ENCODE measurements around the gene RELN.

RELN gene

GRCh38 chr7:103542470-103542869 is 447.0 kb downstream of the RELN start:
- Histone ChIP-seq H3K9me3 (ENCODE audit: insufficient read depth, low read depth, low read length) (no peaks in the 10 kb centered on the region), H3K79me2 (ENCODE audit: insufficient read depth, low read length) (no peaks in the 10 kb centered on the region), H3K4me2 (ENCODE audit: low read depth, low read length, poor library complexity, severe bottlenecking) (no peak overlapping the region), H3K9me2 (replicated peaks; ENCODE audit: low read depth, low read length) (no peaks in the 10 kb centered on the region), H3K36me3 (ENCODE audit: insufficient read depth, low read length) (no peaks in the 10 kb centered on the region), H3F3A (ENCODE audit: low read depth) (no peaks in the 10 kb centered on the region), H2AFZ (ENCODE audit: low read length) (no peak overlapping the region), H4K20me1 (ENCODE audit: insufficient read depth, low read length, poor library complexity, severe bottlenecking) (no peaks in the 10 kb centered on the region), H3K4me3 (ENCODE audit: low read length, poor library complexity, severe bottlenecking) (no peak overlapping the region), H3K27me3 (ENCODE audit: insufficient read depth, low read length, poor library complexity, severe bottlenecking) (no peaks in the 10 kb centered on the region), H3K9ac (ENCODE audit: low read depth, low read length, poor library complexity, severe bottlenecking) (no peak overlapping the region), H3K4me1 (ENCODE audit: insufficient read depth, low read length, poor library complexity, severe bottlenecking) (no peaks in the 10 kb centered on the region)
- TF ChIP-seq EZH2phosphoT487 (IDR thresholded peaks at IDR 0.05; ENCODE audit: borderline replicate concordance), result no peak
- TF ChIP-seq CTCF (conservative IDR thresholded peaks at IDR 0.05; ENCODE audit: low read length), result no peak

DNA sequence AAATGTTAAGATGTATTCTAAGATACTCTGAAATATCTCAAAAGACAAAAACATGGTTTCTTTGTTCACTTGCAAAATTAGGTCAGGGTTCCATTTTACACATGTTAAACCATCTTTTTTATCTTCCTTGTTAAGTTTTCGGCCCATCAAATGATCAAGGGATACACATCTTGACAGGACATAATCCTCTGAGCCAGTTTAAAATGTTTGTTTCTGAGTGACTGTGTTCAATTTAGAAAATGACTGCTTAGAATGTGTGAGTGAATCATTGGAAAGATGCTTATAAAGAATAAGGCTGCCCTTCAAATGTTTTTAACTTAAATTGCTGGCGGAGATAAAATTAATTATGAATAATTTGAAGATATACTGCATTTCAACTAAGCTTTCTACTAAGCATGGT is 447.5 kb downstream of the RELN start:
- Histone ChIP-seq H3K4me1 (ENCODE audit: insufficient read depth, low read length, poor library complexity, severe bottlenecking) (no peaks in the 10 kb centered on the region), H3K79me2 (ENCODE audit: insufficient read depth, low read length) (no peaks in the 10 kb centered on the region), H3K27me3 (ENCODE audit: insufficient read depth, low read length, poor library complexity, severe bottlenecking) (no peaks in the 10 kb centered on the region), H3F3A (ENCODE audit: low read depth) (no peaks in the 10 kb centered on the region), H3K4me3 (ENCODE audit: low read length, poor library complexity, severe bottlenecking) (no peak overlapping the region), H3K9me3 (ENCODE audit: insufficient read depth, low read depth, low read length) (no peaks in the 10 kb centered on the region), H3K9me2 (replicated peaks; ENCODE audit: low read depth, low read length) (no peaks in the 10 kb centered on the region), H2AFZ (ENCODE audit: low read length) (no peak overlapping the region), H3K36me3 (ENCODE audit: insufficient read depth, low read length) (no peaks in the 10 kb centered on the region), H4K20me1 (ENCODE audit: insufficient read depth, low read length, poor library complexity, severe bottlenecking) (no peaks in the 10 kb centered on the region), H3K4me2 (ENCODE audit: low read depth, low read length, poor library complexity, severe bottlenecking) (no peak overlapping the region), H3K9ac (ENCODE audit: low read depth, low read length, poor library complexity, severe bottlenecking) (no peak overlapping the region)
- no peak for TF ChIP-seq CTCF (conservative IDR thresholded peaks at IDR 0.05; ENCODE audit: low read length)
- TF ChIP-seq EZH2phosphoT487 (IDR thresholded peaks at IDR 0.05; ENCODE audit: borderline replicate concordance), result no peak

DNA sequence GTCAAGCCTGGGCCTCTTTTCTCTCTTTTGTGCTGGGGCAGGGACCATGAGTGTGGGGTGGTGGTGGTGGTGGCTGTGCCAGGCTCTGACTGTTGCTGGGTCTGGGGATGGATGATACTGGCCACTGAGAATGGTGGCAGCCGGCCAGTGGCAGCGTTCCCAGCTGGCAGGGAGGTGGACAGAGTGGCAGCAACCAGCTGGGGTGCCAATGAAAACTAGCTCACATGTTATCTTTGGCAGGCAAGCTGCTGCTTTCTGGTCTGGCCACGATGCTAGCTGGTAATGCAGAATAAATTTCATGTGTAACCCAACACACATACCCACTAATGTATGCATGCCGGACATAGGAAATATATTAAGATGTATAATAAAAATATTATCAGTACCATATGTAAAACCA is 448.4 kb downstream of the RELN start:
- Histone ChIP-seq H3K9me3 (ENCODE audit: insufficient read depth, low read depth, low read length) (no peaks in the 10 kb centered on the region), H3K4me2 (ENCODE audit: low read depth, low read length, poor library complexity, severe bottlenecking) (no peak overlapping the region)

More for the DNA sequence above, 448.4 kb downstream of the RELN start:
- Histone ChIP-seq H3K36me3 (ENCODE audit: insufficient read depth, low read length) (no peaks in the 10 kb centered on the region), H3K27me3 (ENCODE audit: insufficient read depth, low read length, poor library complexity, severe bottlenecking) (no peaks in the 10 kb centered on the region), H2AFZ (ENCODE audit: low read length) (no peak overlapping the region), H3K4me1 (ENCODE audit: insufficient read depth, low read length, poor library complexity, severe bottlenecking) (no peaks in the 10 kb centered on the region), H3K9ac (ENCODE audit: low read depth, low read length, poor library complexity, severe bottlenecking) (no peak overlapping the region), H3K9me2 (replicated peaks; ENCODE audit: low read depth, low read length) (no peaks in the 10 kb centered on the region), H3F3A (ENCODE audit: low read depth) (no peaks in the 10 kb centered on the region), H4K20me1 (ENCODE audit: insufficient read depth, low read length, poor library complexity, severe bottlenecking) (no peaks in the 10 kb centered on the region), H3K4me3 (ENCODE audit: low read length, poor library complexity, severe bottlenecking) (no peak overlapping the region), H3K79me2 (ENCODE audit: insufficient read depth, low read length) (no peaks in the 10 kb centered on the region)
- no peak for TF ChIP-seq EZH2phosphoT487 (IDR thresholded peaks at IDR 0.05; ENCODE audit: borderline replicate concordance)
- TF ChIP-seq CTCF (conservative IDR thresholded peaks at IDR 0.05; ENCODE audit: low read length), result no peak
